GM18868 (cell line): ENCODE results near the gene DDX60.
A peak's percentile ranks its signal among the peaks of the same experiment; 100 is the strongest.
"Not testable (repeated sequence)": the region's sequence is repeated elsewhere in the genome, so short reads cannot be mapped to it uniquely, and the experiment has no call there.

ENCODE experiments used
- ATAC-seq: cut with Tn5 transposase; IDR thresholded peaks from one replicate; pipeline ENCODE4 v1.9.1; 2021; ENCODE audit warnings: mild to moderate bottlenecking, moderate library complexity; ENCODE audit not compliant: unreplicated experiment

DDX60 gene, protein sequence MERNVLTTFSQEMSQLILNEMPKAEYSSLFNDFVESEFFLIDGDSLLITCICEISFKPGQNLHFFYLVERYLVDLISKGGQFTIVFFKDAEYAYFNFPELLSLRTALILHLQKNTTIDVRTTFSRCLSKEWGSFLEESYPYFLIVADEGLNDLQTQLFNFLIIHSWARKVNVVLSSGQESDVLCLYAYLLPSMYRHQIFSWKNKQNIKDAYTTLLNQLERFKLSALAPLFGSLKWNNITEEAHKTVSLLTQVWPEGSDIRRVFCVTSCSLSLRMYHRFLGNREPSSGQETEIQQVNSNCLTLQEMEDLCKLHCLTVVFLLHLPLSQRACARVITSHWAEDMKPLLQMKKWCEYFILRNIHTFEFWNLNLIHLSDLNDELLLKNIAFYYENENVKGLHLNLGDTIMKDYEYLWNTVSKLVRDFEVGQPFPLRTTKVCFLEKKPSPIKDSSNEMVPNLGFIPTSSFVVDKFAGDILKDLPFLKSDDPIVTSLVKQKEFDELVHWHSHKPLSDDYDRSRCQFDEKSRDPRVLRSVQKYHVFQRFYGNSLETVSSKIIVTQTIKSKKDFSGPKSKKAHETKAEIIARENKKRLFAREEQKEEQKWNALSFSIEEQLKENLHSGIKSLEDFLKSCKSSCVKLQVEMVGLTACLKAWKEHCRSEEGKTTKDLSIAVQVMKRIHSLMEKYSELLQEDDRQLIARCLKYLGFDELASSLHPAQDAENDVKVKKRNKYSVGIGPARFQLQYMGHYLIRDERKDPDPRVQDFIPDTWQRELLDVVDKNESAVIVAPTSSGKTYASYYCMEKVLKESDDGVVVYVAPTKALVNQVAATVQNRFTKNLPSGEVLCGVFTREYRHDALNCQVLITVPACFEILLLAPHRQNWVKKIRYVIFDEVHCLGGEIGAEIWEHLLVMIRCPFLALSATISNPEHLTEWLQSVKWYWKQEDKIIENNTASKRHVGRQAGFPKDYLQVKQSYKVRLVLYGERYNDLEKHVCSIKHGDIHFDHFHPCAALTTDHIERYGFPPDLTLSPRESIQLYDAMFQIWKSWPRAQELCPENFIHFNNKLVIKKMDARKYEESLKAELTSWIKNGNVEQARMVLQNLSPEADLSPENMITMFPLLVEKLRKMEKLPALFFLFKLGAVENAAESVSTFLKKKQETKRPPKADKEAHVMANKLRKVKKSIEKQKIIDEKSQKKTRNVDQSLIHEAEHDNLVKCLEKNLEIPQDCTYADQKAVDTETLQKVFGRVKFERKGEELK (N-terminal part only)

DNA sequence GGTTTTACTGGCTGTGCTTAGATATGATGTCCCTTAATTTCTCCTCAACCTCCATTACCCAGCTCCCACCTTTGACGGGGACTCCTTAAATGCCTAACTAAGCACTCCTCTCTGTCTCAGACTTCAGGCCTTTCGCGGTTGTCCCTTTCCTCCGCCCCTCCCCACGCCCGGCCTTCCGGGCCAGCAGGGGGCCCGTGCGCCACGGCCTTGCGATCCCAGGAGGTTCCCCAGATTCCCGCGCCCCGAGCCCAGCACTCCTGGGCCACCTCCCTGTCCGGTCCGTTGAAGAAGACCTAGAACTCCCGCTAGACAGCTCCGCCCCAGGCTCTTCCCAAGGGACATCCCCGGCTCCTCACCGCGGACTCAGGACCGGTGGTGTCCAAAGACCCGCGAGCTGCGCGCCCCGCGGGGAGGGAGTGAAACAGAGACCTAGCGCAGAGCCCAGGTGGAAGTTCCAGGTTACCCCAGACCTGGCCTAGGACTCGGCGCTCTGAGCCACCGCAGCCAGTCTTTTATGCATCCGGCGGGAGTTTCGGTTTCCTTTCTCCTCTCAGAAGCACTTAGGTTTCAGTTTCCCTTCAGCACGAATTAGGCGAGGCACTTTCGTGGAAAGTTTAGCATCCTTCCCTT, at the start of gene DDX60:
TSS of gene DDX60 (minus strand) at position 487 of the 630 bp plus-strand sequence. CDS start 7,493 bp downstream, outside the sequence.
- ATAC-seq: peak; percentile 98

DNA sequence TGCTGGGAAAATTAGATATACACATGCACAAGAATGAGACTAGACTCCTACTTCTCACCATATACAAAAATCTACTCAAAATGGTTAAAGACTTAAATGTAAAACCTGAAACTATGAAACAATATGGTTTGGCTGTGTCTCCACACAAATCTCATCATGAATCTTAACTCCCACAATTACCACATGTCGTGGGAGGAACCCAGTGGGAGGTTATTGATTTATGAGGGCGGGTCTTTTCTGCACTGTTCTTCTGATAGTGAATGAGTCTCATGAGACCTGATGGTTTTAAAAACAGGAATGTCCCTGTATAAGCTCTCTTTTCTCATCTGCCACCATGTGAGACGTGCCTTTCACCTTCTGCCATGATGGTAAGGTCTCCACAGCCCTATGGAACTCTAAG, 48.5 kb upstream of the DDX60 start:
- ATAC-seq: no peak

DNA sequence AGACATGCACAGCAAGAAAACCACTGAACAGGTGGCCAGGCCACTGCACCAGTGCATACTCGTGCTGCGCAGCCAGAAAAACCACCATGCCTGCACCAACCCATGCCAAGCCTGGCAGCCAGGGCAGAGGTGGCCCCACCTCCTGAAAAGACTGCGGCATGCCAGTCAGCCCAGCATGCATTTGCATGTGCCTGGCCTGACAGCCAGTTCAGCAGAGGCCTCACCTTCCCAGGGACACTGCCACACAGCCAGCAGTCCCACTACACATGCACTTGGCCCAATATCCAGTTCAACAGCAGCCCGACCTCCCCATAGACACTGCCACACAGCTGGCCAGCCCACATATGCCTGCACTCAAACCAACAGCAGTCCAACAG, 43.5 kb upstream of the DDX60 start:
- ATAC-seq: no peak

DNA sequence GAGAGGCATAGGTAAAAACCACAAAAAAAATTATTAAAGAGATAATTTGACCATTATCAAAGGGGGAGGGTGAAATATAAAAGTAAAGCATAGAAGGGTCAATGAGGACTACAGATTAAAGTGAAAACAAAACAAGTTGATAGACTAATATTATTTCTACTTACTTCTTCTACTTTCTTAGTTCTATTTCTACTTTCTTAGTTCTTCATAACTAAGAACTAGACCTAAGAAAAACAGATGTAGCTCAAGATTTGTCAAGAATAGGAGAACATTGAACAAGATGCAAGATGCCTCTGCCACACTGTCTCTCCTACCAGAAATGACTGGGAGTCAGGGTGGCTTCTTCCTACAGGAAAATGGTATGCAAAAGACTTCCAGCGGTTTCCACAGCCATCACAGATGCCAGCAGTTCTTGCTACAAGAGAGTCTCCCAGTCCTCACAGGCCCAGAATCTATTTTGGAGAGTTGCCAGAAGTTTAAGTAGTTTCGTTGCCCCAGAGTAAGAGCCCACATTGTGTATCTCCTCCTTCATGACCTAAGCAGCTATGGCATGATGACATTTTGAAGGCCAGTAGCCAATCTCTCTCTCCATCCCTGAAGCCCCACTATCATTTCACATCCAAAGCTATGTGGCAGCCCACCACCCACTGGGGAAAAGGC, 42.9 kb upstream of the DDX60 start:
- no peak for ATAC-seq

DNA sequence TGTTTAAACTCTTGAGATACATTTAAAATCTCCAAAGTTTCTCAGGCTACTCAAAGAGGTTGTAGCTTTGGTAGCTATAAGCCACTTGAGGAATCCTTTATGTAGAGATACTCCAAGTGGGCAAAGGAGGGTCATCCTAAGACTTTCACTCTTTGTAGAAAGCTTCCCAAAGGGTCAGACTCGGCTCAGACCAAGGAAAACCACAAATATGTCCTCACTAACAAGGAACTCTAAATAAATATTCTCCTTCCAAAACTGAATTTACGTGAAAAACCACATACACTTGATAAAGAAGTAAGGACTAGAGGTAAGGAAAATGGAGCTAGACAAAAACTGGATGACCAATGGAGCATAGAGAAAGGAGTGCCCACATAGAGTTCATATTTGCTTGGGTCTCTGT, 41.7 kb upstream of the DDX60 start:
- ATAC-seq: no peak

DNA sequence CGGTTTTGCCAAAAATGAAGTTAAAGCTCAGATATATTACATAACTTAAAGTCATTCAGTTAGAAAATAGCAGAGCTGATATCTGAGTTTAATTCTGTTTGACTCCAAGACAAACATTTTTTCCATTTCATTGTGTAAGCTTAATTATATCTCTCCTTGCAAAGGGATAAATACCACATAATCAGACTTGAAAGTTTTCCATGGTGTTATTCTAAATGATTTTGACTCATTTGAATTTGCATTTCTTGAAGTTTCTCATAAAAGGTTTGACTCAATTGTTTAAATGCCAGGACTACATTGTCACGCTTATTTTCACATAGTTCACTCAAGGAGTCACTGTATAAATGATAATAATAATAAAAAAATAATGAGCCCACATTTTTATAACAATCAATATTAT, 39.4 kb upstream of the DDX60 start:
- no peak for ATAC-seq

DNA sequence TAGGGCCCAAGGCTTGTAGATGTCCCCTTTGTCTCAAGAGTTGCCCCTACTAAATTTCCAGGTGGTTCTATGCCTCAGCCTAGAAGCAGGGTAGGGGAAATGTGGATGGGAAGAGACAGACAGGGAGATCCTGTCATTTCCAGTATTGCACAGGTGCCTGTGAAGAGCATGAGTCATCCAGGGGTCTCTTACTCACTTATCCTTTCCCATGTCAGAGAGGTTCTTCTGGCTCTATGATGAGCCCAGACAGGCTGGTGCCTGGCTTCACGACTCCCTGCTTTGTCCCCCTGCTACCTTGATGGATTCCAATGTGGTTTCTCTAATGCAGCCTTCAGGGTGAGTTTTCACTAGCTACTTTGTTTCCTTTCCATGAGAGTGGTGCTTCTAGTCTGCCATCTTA, 35.2 kb upstream of the DDX60 start:
- no peak for ATAC-seq

DNA sequence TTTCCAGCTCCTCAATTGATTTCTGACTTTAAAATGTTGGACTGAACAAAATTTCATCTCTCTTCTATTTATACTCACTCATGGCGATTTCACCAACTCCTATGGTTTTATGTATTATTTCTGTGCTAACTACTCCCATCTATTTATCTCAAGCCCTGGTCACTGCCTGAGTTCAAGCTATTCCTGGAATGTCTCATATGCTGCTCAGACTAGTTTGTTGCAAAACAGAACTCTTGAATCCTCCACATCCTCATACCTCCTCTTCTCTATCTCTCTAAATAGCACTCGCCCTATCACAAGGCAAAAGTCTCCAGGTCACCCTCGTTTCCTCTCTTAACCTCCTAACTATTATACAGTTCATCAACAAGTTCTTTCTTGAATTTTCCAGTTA, 19.0 kb upstream of the DDX60 start:
- ATAC-seq: no peak

DNA sequence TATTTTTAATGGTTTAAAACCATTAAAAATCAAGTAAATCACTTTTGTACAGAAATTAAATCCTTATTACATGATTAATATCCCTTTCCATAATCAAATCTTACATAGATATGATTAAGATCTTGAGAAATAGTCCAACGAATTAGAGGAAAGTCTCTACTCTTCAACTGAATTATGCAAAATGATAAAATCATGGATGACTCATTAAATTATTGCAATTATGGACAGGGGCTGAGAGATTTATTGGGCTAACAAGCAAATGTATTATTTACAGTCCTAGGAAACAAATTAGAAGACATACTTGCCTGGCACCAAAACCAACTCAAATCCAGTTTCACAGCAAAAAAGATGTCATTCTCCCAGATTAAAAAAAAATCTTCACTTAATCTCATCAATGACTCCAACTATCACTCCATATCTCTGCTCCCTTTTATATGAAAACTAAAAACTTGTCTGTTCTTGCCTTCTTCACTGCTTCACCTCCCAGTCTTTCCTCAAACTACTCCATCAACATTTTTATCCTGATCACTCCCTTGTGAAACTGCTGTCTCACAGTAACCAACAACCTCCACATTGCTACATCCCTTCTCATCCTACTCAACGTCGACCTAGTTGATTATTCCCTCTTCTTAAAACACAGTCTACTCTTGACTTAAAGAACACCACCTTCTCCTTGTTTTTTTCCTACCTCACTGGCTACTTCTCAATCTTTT, 18.4 kb upstream of the DDX60 start:
- ATAC-seq: no peak

DNA sequence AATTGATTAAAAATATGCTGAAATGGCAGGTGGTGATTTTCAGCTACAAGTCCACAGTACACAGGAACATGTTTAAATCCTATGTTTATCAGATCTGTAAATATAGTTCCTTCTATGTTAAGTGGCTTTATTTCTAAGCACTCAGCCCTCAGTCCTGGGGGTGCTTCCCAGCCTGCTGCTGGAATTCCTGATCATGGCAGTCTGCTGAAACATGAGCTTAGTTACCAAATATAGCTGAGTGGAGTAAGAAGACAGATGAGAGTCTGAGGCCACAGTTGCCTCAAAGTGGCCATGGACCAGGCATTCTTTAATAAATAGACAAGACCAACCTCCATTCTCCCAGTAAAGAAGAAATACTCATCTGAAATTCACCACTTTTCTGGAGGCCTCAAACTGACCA, 17.1 kb upstream of the DDX60 start:
- ATAC-seq: no peak

DNA sequence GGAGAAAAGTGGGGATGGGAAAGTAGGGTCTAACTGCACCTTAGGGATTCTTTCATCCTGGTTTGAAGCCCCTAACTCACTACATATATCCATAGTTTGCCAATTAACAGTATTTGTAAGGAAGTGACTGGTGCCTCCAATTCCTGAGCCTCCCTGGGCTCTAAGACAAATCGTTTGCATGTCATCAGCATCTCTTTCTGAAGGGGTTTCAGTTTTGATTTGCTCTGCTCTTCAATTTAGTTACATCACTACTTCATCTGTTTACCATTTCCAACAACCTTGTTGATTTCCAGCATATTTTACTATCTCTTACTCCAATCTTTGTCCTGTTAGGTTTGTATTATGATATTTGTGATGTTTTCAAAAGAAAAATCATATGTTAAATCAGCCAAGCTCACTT, 15.5 kb upstream of the DDX60 start:
- no peak for ATAC-seq

DNA sequence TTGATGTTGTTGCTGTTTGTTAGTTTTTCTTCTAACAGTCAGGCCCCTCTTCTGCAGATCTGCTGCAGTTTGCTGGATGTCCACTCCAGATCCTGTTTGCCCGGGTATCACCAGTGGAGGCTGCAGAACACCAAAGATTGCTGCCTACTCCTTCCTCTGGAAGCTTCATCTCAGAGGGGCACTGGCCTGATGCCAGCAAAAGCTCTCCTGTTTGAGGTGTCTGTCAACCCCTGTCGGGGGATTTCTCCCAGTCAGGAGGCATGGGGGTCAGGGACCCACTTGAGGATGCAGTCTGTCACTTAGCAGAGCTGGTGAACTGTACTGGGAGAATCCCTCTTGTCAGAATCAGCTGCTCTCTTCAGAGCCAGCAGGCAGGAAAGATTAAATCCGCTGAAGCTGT, 12.0 kb upstream of the DDX60 start:
- not testable (repeated sequence) for ATAC-seq

DNA sequence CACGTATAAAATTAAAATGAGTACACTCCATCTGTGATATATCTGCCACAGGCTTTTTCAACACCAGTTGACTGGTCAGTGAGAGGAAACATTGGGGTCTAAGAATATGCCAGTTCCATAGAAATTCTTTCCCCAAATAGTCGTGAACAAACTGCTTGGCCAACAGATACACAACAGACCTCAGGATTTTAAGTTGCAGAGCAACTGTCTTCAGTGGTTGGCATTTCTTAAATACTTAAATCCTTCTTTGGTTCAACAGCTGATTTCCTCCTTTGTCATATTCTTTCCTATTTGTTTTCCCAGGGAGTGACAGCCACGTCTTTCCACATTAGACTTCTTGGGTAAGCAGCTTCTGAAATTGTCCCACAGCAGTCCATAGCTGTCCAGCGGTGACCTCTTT, 7.0 kb upstream of the DDX60 start:
- no peak for ATAC-seq

DNA sequence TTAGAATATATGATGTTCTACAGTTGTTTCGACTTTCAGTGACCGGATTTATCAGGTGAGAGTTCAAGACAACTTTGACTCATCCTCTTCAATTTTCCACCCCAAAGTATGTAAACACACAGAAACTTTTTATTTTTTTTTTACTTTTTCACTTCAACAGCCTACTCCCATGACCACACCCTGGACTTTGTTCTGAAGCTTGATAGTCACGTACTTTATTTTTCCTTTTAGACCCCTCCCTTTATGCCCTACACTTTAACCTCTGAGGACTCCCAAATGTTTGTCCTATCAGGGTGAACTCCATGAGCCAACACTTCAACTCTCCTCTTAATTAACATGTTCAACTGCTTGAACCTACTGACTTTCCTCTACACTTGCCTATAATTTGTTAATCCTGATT, 2.5 kb upstream of the DDX60 start:
- ATAC-seq: no peak

DNA sequence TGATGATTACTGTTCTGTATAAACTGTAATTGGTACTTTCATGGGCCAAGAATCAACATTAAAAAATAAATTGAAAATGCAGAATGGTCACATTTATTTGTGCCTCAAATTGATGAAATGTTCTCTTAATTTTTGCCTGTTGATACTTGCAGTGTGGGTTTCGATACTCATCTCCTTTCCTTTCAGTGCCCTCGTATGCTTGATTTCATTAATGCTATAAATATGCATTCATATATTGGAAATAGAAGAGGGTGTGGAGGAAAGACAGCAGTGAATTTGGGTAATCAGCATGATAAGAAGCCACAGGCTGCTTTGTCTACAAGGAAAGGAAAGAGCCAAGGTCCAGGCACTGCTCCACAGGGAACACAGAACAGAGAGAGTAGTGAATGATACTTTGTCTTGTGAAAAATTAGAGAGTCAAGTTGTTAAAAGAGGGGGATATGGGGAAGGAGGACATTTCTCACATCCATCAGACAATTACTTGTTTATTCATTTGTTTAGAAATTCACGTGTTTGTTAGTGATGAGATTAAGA, 1.0 kb upstream of the DDX60 start:
- no peak for ATAC-seq

DNA sequence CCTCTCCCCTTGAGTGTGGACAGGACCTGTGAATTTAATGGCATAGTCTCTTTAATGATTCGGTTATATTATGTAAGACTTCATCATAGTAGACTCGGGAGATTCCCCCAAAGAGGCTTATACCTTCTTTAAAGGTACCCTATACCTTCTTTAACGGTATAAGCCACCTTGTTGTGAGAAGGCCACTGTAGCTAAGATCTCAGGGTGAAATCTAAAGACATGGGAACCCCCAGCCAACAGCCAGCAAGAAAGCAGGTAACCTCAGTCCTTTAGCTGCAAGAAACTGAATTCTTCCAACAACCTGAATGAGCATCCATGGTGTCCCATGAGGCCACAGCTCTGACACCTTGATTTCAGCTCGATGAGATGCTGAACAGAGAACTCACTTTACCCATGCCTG, 931 bp downstream of the DDX60 start:
- ATAC-seq: no peak

DNA sequence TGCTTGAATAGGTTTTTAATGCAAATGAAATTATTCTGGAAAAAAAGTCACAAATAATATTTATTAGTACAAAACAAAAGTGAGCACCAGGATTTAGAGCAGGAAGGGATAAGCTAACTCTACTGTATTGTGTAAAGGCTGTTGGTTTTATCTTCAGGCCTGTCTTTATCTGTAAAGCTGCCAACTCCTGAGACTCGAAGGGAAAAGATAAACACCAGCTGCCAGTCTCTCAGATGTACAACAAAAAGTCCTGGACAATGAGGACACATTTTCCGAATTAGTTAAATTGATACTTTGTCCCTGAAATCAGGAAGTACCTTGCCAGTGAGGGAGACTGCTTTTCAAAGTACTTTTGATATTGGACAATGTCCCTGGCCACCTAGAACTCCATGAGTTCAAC, 8.8 kb downstream of the DDX60 start:
- ATAC-seq: no peak

DNA sequence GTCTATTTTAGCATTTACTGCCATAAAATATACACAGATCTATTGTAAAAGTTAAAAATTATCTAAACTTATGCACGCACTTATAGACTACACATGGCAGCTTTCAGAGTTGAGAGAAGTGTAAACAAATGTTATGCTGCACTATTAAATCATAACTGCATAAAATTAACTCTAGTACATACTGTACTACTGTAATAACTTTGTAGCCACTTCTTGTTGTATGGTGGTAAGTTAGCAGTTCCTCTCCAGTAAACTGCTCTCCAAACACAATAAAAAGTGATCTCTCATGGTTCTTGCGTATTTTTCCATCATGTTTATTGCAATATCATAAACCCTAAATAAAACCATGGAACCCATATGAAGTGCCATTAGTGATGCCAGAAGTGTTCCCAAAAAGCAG, 9.6 kb downstream of the DDX60 start:
- no peak for ATAC-seq

DNA sequence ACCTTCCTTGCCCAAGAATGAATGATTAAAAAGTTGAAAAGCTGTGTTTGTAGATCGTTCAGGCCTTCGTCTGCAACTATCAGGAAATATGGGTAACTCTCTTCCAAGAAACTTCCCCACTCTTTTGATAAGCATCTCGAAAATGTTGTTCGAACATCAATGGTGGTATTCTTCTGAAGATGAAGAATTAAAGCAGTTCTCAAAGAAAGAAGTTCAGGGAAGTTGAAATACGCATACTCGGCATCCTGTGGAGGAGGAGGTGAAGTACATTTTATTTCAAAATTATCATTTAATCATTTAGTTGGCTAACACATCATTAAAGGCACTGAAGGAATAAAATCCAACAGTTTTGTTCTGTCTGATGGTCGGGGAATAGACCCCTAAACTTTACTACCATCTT, 12.1 kb downstream of the DDX60 start:
- no peak for ATAC-seq
